ENCODE measurements around the gene CCDC188.

The CCDC188 gene

DNA sequence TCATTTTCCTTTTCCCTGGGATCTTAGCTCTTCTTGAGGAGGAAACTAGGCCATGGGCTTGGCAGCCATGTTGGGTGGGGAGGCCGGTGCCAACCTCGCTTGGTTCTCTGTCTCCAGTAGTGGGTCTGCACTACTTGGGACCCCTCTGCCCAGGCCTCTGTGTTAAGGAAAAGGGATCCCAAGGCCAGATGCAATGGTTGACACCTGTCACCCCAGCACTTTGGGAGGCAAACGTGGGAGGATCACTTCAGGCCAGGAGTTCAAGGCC is 21.2 kb downstream of the CCDC188 start:
- no peak for DNase-seq (ENCODE audit: low spot score)
- TF ChIP-seq, protein P1, sequence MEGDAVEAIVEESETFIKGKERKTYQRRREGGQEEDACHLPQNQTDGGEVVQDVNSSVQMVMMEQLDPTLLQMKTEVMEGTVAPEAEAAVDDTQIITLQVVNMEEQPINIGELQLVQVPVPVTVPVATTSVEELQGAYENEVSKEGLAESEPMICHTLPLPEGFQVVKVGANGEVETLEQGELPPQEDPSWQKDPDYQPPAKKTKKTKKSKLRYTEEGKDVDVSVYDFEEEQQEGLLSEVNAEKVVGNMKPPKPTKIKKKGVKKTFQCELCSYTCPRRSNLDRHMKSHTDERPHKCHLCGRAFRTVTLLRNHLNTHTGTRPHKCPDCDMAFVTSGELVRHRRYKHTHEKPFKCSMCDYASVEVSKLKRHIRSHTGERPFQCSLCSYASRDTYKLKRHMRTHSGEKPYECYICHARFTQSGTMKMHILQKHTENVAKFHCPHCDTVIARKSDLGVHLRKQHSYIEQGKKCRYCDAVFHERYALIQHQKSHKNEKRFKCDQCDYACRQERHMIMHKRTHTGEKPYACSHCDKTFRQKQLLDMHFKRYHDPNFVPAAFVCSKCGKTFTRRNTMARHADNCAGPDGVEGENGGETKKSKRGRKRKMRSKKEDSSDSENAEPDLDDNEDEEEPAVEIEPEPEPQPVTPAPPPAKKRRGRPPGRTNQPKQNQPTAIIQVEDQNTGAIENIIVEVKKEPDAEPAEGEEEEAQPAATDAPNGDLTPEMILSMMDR (IDR thresholded peaks at IDR 0.05): no peak
- Histone ChIP-seq H3K4me3 (no peak overlapping the region), H3K27ac (no peak overlapping the region)

DNA sequence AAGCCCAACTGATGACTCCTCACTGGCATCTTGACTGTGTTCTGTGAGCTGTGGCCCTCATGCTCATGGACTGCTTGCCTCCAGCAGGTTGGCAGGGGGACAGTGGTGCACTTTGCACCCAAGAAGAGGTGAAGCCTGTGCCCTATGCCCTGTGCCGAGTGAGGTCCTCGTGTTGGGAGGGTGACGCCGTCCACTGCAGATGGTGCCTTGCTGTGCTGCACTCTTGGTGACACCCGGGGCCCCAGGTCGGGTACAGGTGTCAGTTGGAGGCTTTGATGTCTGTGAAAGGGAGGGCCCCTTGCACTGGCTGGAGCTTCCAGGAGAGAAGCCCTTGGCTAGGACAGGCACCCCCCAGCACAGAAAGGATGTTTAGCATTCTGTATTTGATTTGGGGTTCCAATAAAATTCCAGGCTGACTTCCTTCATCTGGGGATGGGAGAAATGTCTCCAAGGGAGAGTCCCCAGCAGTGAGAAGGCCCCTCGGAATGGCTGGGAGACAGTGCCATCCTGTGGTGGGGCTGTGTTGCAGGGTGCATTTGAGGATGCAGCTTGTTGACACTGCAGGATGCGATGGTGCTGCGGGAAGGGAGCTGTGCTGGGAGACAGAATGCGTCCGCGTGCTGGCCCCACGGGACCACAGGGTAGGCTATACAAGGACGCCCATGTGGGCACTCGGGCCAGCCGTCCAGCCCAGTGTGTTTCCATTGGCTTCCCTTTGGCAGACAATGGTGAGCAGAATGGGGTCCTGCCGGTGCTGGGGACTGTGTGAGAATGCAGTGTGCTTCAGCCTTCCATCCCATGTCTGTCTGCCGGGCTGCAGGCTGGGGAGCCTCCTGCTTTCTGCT is 21.7 kb downstream of the CCDC188 start:
- TF ChIP-seq, protein P1 (IDR thresholded peaks at IDR 0.05): no peak
- peak overlapping the region in 1 of 2 donors; percentile 5 for H3K27ac ChIP-seq
- no peak for DNase-seq (ENCODE audit: low spot score)

DNA sequence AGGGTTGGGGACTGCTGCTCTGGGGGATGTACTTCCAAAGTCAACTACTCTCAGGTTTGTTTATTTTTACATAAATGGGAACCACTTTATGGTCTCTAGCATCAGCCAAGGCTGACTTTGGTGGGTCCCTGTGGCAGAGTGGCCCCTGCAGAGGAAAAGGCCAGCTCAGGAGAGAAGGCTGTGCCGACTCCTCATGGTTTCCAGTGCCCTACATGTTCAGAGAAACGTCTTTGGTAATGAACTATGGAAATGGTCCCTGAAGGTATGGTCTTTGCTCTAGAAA is 22.3 kb downstream of the CCDC188 start:
- H3K27ac ChIP-seq: no peak overlapping the region
- TF ChIP-seq, protein P1 (IDR thresholded peaks at IDR 0.05): no peak
- no peak overlapping the region for H3K4me3 ChIP-seq

More for the DNA sequence above, 21.7 kb downstream of the CCDC188 start:
- no peak overlapping the region for H3K4me3 ChIP-seq

DNA sequence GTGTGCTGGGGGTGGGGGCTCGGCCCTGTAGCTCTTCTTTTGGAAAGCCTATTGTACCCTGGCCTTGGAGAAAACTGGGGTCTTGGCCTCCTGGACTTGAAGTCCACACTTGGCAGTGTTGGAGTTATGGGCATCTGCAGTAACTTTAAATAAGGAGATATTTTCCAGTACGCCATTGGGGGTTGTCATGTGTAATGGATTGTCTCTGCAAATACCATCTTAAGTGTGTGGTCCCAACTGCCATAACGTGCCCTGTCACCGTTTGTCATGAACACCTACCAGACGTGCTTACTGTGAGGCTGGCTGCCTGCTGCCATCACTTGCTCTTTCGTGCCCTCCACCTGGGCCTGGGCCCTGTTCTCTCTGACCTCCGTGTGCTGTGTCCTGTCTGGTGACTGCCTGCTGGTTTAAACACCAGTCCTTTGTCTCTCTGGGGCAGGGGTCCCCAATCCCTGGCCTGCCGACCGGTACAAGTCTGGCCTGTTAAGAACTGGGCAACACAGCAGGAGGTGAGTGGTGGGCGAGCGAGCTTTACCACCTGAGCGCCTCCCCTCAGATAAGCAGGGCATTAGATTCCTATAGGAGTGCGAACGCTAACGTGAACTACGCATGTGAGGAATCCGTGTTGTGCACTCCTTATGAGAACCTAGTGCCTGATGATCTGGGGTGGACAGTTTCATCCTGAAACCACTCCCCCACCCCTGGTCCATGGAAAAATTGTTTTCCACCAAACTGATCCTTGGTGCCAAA is 22.8 kb downstream of the CCDC188 start:
- H3K27ac ChIP-seq: no peak overlapping the region
- TF ChIP-seq, protein P1 (IDR thresholded peaks at IDR 0.05): no peak
- no peak overlapping the region for H3K4me3 ChIP-seq
- no peak for DNase-seq (ENCODE audit: low spot score)

More for the DNA sequence above, 22.3 kb downstream of the CCDC188 start:
- no peak for DNase-seq (ENCODE audit: low spot score)

DNA sequence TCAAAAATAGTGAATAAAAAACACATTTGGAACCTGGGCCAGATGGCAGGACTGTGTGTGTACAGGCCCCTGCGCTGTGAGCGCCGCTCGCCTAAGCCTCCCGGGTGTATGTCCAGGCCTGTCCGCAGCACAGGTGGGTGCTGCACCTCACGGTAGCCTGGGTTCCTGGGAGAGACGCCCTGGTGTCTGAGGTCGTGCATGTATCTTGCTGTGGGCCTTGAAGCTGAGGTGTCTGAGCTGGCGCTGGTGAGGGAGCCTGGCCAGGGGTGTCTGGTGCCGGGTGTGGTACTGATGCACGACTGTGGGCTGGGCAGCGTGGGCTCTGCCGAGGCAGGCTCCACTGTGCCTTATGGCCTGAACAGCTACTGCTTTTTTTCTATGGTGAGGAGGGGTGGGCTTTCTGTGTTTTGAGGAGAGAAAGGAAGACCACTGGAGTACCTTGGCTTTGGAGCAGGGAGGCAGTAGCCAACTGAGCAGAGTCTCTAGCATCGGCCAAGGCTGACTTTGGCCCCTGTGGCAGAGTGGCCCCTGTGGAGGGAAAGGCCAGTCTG is 23.5 kb downstream of the CCDC188 start:
- Histone ChIP-seq H3K4me3 (no peak overlapping the region), H3K27ac (no peak overlapping the region)
- no peak for DNase-seq (ENCODE audit: low spot score)
- TF ChIP-seq, protein P1 (IDR thresholded peaks at IDR 0.05): no peak

DNA sequence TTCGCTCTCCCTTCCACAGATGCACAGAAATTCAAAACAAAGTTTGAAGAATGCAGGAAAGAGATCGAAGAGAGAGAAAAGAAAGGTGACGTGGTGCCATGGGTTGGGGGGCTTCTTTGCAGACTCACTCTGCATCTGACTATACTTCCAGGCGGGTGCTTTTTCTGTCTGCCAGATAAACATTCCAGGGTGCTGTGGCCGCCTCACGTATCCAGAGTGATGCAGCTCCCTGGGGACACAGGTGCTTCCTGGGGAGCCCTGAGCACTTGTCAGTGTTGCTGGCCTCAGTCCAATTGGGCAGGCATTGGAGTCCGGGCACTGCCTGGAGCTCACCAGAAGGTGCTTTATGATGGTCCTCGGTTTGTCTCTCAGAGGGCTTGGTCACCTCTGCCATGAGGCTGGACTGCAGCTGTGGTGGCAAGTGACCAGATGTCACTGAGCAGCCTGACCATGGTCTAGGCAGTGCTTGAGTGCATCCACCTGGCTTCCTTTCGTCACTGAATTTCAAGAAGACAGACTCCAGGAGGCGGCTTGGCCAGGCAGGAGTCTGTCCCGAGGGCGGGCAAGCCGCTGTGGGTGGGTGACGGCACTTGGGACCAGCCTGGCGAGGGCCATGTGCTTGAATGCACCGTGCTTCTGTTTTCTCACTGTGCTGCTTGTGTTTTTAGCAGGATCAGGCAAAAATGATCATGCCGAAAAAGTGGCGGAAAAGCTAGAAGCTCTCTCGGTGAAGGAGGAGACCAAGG is 24.4 kb downstream of the CCDC188 start:
- H3K27ac ChIP-seq: no peak overlapping the region
- no peak overlapping the region for H3K4me3 ChIP-seq
- no peak for DNase-seq (ENCODE audit: low spot score)
- TF ChIP-seq, protein P1 (IDR thresholded peaks at IDR 0.05): no peak
